Calu3 (cell line): ENCODE results near the gene LRBA. TPM values are rescaled to one million over a fixed set of nuclear protein-coding genes. Genes with fewer than 3 reads are reported as not detected.

Experiments
- BruUV-seq: library from RNA; stranded (reverse); fragments of 400-500 nt; replicated peaks from 2 replicates; lab custom pipeline; 2021; lab: Mats Ljungman, UMichigan
- CTCF ChIA-PET: fragments of 300-600 bp; sonication (Branson Sonifier 250); formaldehyde crosslinking; loops from one replicate; lab custom pipeline; 2022; ENCODE audit warnings: antibody characterized with exemption; lab: Charles Lee
- DNase-seq: peaks from one replicate; pipeline ENCODE4 v3.0.0; 2022
- H3K27ac Mint-ChIP-seq: one replicate; pipeline ENCODE4 v1.8.0; 2022; ENCODE audit warnings: mixed read lengths; ENCODE audit not compliant: unreplicated experiment
- H3K27me3 Mint-ChIP-seq: one replicate; pipeline ENCODE4 v1.8.0; 2022; ENCODE audit warnings: mixed read lengths; ENCODE audit not compliant: unreplicated experiment
- H3K36me3 Mint-ChIP-seq: one replicate; pipeline ENCODE4 v1.8.0; 2022; ENCODE audit warnings: mild to moderate bottlenecking, moderate library complexity, mixed read lengths; ENCODE audit not compliant: insufficient read depth, unreplicated experiment
- H3K4me1 Mint-ChIP-seq: one replicate; pipeline ENCODE4 v1.8.0; 2022; ENCODE audit warnings: mild to moderate bottlenecking, low read depth, mixed read lengths; ENCODE audit not compliant: unreplicated experiment
- H3K4me3 Mint-ChIP-seq: one replicate; pipeline ENCODE4 v1.8.0; 2022; ENCODE audit warnings: mild to moderate bottlenecking, low read depth, moderate library complexity, mixed read lengths; ENCODE audit not compliant: unreplicated experiment
- H3K9me3 Mint-ChIP-seq: one replicate; pipeline ENCODE4 v1.8.0; 2022; ENCODE audit warnings: low read depth, mixed read lengths; ENCODE audit not compliant: unreplicated experiment
- intact Hi-C: fragments of 100-400 bp; cut with micrococcal nuclease; formaldehyde crosslinking; loops from one replicate; pipeline ENCODE4 v1.10.0; 2022; ENCODE audit not compliant: unreplicated experiment
- total RNA-seq: library from RNA; stranded (reverse); gene quantifications from 2 replicates; pipeline ENCODE4 v1.2.3, GENCODE V29; 2022
- TF ChIP-seq, protein P1 (sequence below): fragments of 200-600 bp; IDR thresholded peaks from one replicate; pipeline ENCODE4 v1.8.0; 2022; ENCODE audit warnings: antibody characterized with exemption; ENCODE audit not compliant: unreplicated experiment

Gene LRBA
- total RNA-seq, 1 experiment from 2014 or later, result 49.0 TPM

DNA sequence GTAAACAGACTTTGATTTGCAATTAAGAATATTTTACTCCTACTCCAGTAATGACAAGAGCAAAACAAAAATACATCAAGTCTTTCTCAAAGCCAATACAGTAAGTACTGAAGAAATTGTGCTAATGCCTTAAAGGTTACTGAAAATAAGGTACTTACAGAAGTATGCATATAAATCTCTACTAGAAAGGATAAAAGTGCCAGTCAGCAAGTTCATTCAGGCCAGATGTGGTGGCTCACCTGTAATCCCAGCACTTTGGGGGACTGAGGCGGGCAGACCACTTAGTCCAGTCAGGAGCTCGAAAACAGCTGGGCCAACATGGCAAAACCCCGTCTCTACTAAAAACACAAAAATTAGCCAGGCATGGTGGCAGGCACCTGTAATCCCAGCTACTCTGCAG, 27.9 kb downstream of the LRBA start:
- peaks cover 9% of the 10 kb centered on the region for H3K4me1 Mint-ChIP-seq
- CTCF ChIA-PET, result interaction anchor here (0.7 kb wide), 1 partner anchor 157 kb away, joined by 4 read pairs; no protein-coding TSS in a partner anchor
- H3K27me3 Mint-ChIP-seq, result no peaks in the 10 kb centered on the region
- TF ChIP-seq, protein P1, sequence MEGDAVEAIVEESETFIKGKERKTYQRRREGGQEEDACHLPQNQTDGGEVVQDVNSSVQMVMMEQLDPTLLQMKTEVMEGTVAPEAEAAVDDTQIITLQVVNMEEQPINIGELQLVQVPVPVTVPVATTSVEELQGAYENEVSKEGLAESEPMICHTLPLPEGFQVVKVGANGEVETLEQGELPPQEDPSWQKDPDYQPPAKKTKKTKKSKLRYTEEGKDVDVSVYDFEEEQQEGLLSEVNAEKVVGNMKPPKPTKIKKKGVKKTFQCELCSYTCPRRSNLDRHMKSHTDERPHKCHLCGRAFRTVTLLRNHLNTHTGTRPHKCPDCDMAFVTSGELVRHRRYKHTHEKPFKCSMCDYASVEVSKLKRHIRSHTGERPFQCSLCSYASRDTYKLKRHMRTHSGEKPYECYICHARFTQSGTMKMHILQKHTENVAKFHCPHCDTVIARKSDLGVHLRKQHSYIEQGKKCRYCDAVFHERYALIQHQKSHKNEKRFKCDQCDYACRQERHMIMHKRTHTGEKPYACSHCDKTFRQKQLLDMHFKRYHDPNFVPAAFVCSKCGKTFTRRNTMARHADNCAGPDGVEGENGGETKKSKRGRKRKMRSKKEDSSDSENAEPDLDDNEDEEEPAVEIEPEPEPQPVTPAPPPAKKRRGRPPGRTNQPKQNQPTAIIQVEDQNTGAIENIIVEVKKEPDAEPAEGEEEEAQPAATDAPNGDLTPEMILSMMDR, result no peak
- no TSS peak for BruUV-seq
- peaks cover 2% of the 10 kb centered on the region for H3K9me3 Mint-ChIP-seq
- no peak overlapping the region for H3K27ac Mint-ChIP-seq
- peaks cover 4% of the 10 kb centered on the region for H3K36me3 Mint-ChIP-seq
- intact Hi-C loops, result no loop called here
- H3K4me3 Mint-ChIP-seq, result no peak overlapping the region
- no peak for DNase-seq

DNA sequence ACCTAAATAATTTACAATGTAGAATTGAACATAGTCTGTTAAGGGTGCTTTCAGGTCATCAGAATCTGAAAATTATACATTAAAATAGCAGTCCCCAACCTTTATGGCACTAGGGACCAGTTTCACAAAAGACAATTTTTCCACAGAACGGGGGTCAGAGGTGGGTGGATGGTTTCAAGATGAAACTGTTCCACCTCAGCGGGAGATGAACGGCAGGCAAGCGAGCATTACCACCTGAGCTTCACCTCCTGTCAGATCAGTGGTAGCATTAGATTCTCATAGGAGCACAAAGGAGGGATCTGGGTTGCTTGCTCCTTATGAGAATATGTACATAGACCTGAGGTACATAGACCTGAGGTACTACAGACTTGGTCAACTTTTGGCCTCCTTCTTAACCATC, 29.0 kb downstream of the LRBA start:
- no peak for DNase-seq
- BruUV-seq, result no TSS peak
- peaks cover 4% of the 10 kb centered on the region for H3K36me3 Mint-ChIP-seq
- no peaks in the 10 kb centered on the region for H3K27me3 Mint-ChIP-seq
- H3K27ac Mint-ChIP-seq, result no peak overlapping the region
- CTCF ChIA-PET, result no interaction called here
- peaks cover 6% of the 10 kb centered on the region for H3K4me1 Mint-ChIP-seq
- intact Hi-C loops, result no loop called here
- H3K4me3 Mint-ChIP-seq, result no peak overlapping the region
- TF ChIP-seq, protein P1, result no peak
- peaks cover 2% of the 10 kb centered on the region for H3K9me3 Mint-ChIP-seq

DNA sequence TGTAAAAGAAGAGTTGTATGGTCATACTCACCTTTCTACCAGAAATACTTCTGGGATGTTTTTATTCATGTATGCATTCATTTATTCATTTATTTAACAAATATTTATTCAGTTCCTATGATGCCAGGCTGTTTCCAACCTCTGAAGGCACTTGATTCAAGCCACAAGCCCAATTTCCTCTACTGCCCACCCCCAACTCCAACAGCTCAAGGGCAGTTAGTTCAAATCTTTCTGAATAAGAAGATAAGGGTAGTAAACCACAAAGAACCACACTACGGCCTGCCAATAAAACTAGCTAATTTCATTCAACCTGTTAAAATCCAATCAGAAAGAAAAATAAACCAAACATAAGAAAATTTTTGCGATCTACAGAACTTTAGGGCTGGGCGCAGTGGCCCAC, 31.2 kb downstream of the LRBA start:
- Mint-ChIP-seq H3K27ac (no peak overlapping the region), H3K9me3 (no peaks in the 10 kb centered on the region), H3K27me3 (no peaks in the 10 kb centered on the region), H3K4me3 (no peak overlapping the region), H3K4me1 (peaks cover 18% of the 10 kb centered on the region), H3K36me3 (no peaks in the 10 kb centered on the region)
- TF ChIP-seq, protein P1, result no peak
- CTCF ChIA-PET, result no interaction called here
- BruUV-seq, result no TSS peak
- intact Hi-C loops, result no loop called here
- DNase-seq, result no peak

DNA sequence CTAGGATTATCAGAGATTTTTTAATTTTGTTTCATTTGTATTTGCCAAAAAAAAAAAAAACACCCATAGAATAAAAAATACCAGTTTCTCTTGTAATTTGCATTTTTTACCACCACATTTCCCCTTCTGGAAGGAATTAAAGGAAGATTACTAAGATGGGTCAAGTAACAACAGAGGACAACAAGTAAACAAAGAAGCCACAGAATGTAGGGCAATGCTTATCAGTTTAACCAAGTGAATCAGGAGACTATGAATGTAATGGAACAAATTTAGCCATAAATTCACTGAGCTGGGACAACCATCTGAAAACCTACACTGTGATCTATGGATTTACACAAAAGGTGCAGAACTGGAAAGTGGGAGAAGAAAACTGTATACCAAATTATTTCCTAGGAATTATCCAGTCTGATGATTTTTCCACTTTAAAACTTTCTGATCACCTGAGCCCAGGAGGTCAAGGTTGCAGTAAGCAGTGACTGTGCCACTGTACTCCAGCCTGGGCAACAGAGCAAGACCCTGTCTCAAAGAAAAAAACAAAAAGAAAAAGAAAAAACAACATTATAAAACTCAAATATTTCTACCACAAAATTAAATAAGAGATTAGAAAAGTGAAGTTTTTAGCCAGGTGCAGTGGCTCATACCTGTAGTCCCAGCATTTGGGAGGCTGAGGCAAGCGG, 32.4 kb downstream of the LRBA start:
- CTCF ChIA-PET, result interaction anchor here (0.7 kb wide), 1 partner anchor 36 kb away, joined by 4 read pairs; no protein-coding TSS in a partner anchor
- no peak overlapping the region for H3K4me3 Mint-ChIP-seq

More for the DNA sequence above, 32.4 kb downstream of the LRBA start:
- no peaks in the 10 kb centered on the region for H3K27me3 Mint-ChIP-seq
- DNase-seq, result no peak
- BruUV-seq, result no TSS peak
- no peak overlapping the region for H3K27ac Mint-ChIP-seq
- H3K9me3 Mint-ChIP-seq, result no peaks in the 10 kb centered on the region
- H3K36me3 Mint-ChIP-seq, result no peaks in the 10 kb centered on the region
- intact Hi-C loops, result no loop called here
- TF ChIP-seq, protein P1, result no peak
- H3K4me1 Mint-ChIP-seq, result peaks cover 28% of the 10 kb centered on the region
